ENCODE results near the gene CAMK2D. TPM values are rescaled to one million over a fixed set of nuclear protein-coding genes. Genes with fewer than 3 reads are reported as not detected.

CAMK2D gene
- total RNA-seq, 1 experiment from 2014 or later, result 29.5 TPM

- H3K27me3 ChIP-seq (ENCODE audit: control insufficient read depth, insufficient read depth, low read length), result no peaks in the 10 kb centered on the region
- H3K9me3 ChIP-seq (ENCODE audit: control insufficient read depth, insufficient read depth, low read depth, low read length), result no peaks in the 10 kb centered on the region
- no peak overlapping the region for H3K4me3 ChIP-seq (ENCODE audit: low read depth in 2 of 2, low read length in 2 of 2)
- in situ Hi-C loops (cut with HindIII; ENCODE audit: low pct_unique_long_range_greater_than_20kb, low sequenced_read_pairs) (no loop called here), intact Hi-C loops (cut with micrococcal nuclease; ENCODE audit: unreplicated experiment) (no loop called here)
- POLR2A ChIA-PET, result no interaction called here
- H3K27ac ChIP-seq (ENCODE audit: low read length), result no peak overlapping the region
- DNase-seq (ENCODE audit: low read depth, low spot score), result no peak
- no peaks in the 10 kb centered on the region for H3K36me3 ChIP-seq (ENCODE audit: control insufficient read depth, insufficient read depth, low read length)
- no peaks in the 10 kb centered on the region for H3K4me1 ChIP-seq (ENCODE audit: control insufficient read depth, insufficient read depth, low read length)
- ATAC-seq, result no peak
- CTCF ChIA-PET, result no interaction called here
- no TSS peak for BruUV-seq (replicated peaks)
- TF ChIP-seq, protein P1, sequence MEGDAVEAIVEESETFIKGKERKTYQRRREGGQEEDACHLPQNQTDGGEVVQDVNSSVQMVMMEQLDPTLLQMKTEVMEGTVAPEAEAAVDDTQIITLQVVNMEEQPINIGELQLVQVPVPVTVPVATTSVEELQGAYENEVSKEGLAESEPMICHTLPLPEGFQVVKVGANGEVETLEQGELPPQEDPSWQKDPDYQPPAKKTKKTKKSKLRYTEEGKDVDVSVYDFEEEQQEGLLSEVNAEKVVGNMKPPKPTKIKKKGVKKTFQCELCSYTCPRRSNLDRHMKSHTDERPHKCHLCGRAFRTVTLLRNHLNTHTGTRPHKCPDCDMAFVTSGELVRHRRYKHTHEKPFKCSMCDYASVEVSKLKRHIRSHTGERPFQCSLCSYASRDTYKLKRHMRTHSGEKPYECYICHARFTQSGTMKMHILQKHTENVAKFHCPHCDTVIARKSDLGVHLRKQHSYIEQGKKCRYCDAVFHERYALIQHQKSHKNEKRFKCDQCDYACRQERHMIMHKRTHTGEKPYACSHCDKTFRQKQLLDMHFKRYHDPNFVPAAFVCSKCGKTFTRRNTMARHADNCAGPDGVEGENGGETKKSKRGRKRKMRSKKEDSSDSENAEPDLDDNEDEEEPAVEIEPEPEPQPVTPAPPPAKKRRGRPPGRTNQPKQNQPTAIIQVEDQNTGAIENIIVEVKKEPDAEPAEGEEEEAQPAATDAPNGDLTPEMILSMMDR (IDR thresholded peaks at IDR 0.05), result no peak
- TF ChIP-seq REST (IDR thresholded peaks at IDR 0.05; ENCODE audit: insufficient read depth in 1 of 2, low read depth in 2 of 2, low read length in 1 of 2), result no peak
- no peak for TF ChIP-seq SIN3A (IDR thresholded peaks at IDR 0.05; ENCODE audit: borderline replicate concordance, insufficient read depth, low read depth, low read length)
- no peak for TF ChIP-seq POLR2AphosphoS5 (IDR thresholded peaks at IDR 0.05; ENCODE audit: low read depth, low read length)
- no peak for TF ChIP-seq TCF7L2 (IDR thresholded peaks at IDR 0.05; ENCODE audit: low read depth, low read length)
Measured at GRCh38 chr4:113809311-113809710, 47.8 kb upstream of the CAMK2D start.

- TF ChIP-seq REST (IDR thresholded peaks at IDR 0.05; ENCODE audit: insufficient read depth in 1 of 2, low read depth in 2 of 2, low read length in 1 of 2) (no peak), SIN3A (IDR thresholded peaks at IDR 0.05; ENCODE audit: borderline replicate concordance, insufficient read depth, low read depth, low read length) (no peak), TCF7L2 (IDR thresholded peaks at IDR 0.05; ENCODE audit: low read depth, low read length) (no peak), POLR2AphosphoS5 (IDR thresholded peaks at IDR 0.05; ENCODE audit: low read depth, low read length) (no peak)
- TF ChIP-seq, protein P1 (IDR thresholded peaks at IDR 0.05), result no peak
- Histone ChIP-seq H3K36me3 (ENCODE audit: control insufficient read depth, insufficient read depth, low read length) (no peaks in the 10 kb centered on the region), H3K27me3 (ENCODE audit: control insufficient read depth, insufficient read depth, low read length) (no peaks in the 10 kb centered on the region), H3K4me3 (ENCODE audit: low read depth in 2 of 2, low read length in 2 of 2) (no peak overlapping the region), H3K4me1 (ENCODE audit: control insufficient read depth, insufficient read depth, low read length) (no peaks in the 10 kb centered on the region), H3K9me3 (ENCODE audit: control insufficient read depth, insufficient read depth, low read depth, low read length) (no peaks in the 10 kb centered on the region), H3K27ac (ENCODE audit: low read length) (no peak overlapping the region)
- CTCF ChIA-PET, result no interaction called here
- BruUV-seq (replicated peaks), result no TSS peak
- ATAC-seq (no peak), DNase-seq (ENCODE audit: low read depth, low spot score) (no peak)
- in situ Hi-C loops (cut with HindIII; ENCODE audit: low pct_unique_long_range_greater_than_20kb, low sequenced_read_pairs), result no loop called here
- POLR2A ChIA-PET, result interaction anchor here (0.7 kb wide), 1 partner anchor 85 kb away, joined by 3 read pairs; no protein-coding TSS in a partner anchor
- intact Hi-C loops (cut with micrococcal nuclease; ENCODE audit: unreplicated experiment), result no loop called here
Measured at GRCh38 chr4:113806850-113807249, 45.3 kb upstream of the CAMK2D start.
